MV-4-11 (cell line): Measurements from ENCODE around the gene EXOSC3.

ENCODE experiments used
- DNase-seq: peaks from one replicate; lab custom pipeline; 2025; lab: John Stamatoyannopoulos, UW

The EXOSC3 gene

DNA sequence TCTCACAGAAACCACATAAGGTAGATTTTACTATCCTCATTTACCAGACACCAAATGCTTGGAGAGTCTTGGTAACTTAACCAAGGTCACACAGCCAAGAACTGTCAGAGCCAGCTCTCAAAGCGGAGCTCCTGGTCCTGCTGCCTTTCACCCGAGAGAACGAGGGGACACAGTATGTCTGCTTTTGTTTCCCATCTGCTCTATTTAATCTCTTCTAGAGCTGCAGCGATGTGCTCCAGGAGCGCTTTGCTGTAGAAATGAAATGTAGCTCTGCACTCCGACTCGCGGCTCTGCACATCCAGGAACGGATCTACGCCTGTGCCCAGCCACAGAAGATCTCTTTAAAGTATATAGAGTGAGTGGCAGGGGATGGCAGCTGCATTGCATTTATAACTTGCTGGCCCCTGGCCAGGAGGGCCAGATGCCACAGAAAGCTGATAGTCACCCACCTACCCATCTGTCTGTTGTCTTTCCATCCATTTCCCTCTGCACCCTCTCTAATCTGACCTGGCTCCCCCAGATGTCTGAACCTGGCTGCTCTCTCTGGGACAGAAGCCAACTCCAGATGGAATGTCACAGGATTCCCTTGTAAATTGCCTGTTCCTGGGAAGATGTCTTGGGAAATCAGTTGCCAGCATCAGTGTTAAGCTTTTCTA lies 52.6 kb downstream of the EXOSC3 start:
- no peak for DNase-seq

DNA sequence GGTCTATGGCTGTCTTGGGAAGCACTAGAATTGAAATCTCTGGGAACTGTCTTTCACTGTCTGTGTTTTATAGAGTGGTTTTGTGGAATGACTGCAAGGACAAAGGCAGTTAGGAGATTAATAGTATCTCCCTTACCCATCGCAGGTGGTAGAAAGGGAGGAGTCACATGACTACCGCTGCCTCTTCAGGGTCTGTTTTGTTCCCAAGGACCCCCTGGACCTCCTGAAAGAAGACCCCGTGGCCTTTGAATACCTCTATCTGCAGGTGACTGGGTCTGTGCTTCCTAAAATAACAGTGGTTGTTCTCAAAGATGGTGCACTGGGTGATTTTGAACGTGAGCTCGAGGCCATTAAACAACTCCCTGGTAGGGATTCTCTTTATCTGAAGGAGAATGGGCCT lies 54.0 kb downstream of the EXOSC3 start:
- DNase-seq = no peak

DNA sequence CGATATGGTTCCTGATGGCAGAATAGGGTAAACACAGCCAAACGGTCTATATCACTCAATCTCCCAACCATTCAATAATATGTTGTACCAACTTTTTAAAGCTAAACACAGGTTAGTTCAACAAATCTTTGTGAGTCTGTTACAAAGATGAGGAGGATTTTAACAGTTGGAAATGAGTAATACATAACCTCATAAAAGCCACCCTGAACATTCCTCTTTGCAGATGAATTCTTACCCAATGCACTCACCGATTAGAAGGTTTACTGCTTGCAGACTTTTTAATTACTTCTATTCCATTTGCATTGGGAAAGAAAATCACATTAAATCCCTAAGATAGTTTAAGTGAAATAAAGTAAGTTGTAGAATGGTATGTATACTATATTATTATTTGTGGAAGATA lies 54.6 kb downstream of the EXOSC3 start:
- no peak for DNase-seq
